ENCODE data around the gene APBB2.
A peak's percentile ranks its signal among the peaks of the same experiment; 100 is the strongest.

Gene APBB2

GRCh38 chr4:41214136-41214824, at the start of gene APBB2:
APBB2 (minus strand) TSS chr4:41214542; CDS start chr4:41033254, 181,288 bp downstream.
- peak in 2 of 3 experiments; percentile 10 to 26 for DNase-seq (ENCODE audit: low read depth in 3 of 3)

DNA sequence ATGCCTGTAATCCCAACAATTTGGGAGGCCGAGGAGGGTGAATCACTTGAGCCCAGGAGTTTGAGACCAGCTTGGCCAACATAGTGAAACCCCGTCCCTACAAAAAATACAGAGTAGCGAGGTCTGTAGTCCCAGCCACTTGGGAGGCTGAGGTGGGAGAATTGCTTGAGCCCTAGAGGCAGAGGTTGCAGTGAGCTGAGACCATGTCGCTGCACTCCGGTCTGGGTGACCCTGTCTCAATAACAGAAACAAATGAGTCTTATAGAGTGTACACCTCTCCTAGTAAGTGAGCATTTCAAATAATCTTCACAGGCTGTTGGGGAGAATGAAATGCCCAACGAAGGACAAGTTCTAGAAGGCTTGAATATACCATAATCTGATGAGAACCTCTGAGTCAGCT, 47.9 kb upstream of the APBB2 start:
- no peak for DNase-seq (ENCODE audit: low read depth in 3 of 3)

DNA sequence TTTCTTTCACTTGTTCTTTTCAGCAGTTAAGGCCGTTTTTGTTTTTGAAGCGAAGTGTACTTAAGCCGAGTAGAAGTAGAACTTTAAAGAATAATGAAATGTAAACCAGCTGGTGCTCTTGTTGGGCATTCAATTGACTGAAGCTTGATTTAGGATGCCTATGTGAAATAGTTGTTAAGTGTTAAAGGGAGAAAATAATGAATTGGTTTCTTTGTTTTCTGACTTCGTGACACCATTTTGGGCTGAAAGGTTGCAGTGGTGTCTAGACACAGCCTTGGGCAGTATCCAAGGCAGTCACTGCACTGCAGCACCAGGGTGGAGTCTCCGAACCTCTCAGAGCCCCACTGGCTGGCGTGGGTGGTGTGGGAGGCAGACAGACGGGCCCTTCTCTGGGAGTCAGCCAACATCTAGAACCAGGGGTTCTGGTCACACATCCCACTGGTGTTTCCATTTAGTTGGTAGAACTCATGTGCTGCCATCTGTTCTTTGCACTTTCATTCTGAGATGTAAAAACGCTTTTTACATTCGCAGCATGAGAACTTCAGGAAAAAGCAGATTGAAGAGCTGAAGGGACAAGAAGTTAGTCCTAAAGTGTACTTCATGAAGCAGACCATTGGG, 45.9 kb upstream of the APBB2 start:
- no peak for DNase-seq (ENCODE audit: low read depth in 3 of 3)

DNA sequence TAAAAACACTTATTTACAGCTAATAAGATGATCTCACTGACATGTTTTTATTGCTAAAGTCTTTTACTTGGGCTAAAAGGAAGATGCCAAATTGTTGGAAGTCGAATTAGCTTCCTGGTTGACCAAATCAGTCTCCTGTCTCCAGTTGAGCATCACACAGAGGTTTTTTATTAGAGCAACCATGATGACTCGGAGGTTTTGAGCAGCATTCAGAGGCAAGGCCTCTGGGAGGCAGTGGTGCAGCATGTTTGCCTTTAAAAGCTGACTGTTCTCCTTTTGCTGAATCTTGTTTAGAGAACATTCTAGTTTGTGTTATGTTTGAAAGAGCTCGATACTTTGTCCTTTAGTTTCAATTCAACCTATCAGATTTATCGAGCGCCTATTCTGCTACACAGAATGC, 44.4 kb upstream of the APBB2 start:
- no peak for DNase-seq (ENCODE audit: low read depth in 3 of 3)

- DNase-seq (ENCODE audit: low read depth in 3 of 3), result no peak
These were observed 43.6 kb upstream of the APBB2 start for GRCh38 chr4:41257906-41258305.

DNA sequence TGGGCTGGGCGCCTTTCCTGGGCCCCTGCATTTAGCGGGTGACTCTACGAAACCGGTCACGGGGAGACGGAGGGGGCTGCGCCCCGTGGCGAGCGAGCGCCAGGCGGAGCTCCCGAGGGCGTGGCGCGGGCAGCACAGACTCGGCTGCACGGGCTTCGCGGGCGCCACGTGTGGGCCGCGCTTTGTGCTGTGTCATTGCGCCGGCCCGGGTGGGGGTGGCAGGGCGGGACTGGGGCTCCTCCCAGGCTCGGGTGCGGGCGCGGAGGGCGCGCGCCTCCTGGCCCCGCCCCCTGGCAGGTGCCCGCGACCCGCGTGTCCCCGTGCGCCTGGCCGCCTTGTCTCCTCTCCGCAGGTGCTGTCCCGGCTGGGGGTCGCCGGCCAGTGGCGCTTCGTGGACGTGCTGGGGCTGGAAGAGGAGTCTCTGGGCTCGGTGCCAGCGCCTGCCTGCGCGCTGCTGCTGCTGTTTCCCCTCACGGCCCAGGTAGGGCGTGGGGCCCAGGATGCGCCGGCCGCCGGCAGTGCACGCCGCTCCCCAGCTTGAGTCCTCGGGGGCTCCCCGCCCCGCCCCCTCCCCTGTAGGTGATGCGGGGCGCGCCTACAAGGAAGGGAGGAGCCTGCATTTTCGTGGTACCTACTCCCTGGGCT, 43.0 kb upstream of the APBB2 start:
- peak in 2 of 3 experiments; percentile 22 to 26 for DNase-seq (ENCODE audit: low read depth in 3 of 3)

DNA sequence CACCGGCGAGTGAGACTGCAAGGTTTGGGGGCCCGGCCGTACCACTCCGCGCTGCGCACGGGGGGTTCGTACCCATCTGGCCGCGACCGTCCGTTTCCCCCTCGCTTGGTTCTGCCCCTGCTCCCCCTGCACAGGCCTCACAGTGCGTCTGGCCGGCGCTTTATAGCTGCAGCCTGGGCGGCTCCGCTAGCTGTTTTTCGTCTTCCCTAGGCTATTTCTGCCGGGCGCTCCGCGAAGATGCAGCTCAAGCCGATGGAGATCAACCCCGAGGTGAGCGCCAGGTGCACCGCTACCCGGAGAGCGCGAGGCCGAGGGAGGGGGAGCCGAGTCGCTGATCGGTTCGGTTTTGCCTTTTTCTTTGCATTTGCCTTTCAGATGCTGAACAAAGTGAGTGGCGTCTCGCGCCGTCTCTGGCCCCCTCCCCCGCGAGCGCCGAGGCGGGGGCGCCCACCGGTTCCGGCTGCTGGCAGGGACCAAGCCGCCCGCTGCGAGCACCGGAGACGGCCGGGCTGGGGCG, 42.5 kb upstream of the APBB2 start, which contains the start of gene UCHL1:
TSS of gene UCHL1 (plus strand) at position 189 of the 517 bp plus-strand sequence. CDS start at position 238, 49 bp downstream.
- DNase-seq (ENCODE audit: low read depth in 3 of 3), result no peak

DNA sequence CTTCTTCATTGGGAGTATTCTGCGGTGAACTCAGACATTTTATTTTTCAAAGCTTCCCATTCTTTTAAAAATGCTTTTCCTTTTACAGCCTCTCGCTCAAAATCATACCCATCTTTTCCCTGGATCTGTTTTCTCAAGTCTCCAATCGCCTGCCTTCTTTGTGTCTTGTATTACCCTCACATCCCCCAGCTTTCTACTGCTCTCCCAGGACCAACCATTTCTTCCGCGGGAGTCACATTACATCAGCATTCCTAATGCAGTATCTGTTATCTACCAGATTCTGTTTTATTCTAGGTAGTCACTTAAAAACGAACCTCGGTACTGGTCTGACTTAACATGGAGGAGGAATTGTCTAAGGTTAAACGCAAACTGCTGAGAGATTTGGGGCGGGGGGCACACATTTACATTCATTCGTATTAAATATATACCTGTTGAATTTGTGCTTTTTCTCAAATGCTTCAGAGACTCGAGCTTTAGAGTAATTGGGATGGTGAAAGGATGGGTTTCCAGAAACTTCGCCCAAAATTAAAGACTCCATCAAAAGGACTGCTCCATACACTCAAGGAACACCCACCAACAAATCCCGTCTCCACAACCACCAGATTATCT, 41.9 kb upstream of the APBB2 start:
- no peak for DNase-seq (ENCODE audit: low read depth in 3 of 3)

DNA sequence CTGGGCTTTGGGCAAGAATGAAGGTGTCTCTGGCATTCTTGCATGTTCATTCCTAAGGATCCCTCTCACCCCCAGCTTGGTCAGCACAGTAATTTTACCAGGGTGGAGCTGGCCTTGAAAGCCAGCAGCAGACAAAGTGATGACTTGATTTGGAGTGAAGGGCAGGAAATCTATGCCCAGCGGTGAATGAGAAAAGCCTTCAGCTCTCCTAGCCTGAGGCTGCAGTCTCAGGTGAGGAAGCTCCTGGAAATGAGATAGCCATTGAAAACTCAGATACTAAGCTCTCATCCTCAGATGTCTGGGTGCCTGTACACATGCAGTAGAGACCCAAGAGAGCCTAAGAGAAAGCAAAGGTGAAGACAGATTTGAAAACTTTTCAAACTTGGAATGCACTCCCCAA, 31.6 kb upstream of the APBB2 start:
- DNase-seq (ENCODE audit: low read depth in 3 of 3), result no peak

GRCh38 chr4:41241919-41242318, 27.6 kb upstream of the APBB2 start:
- no peak for DNase-seq (ENCODE audit: low read depth in 3 of 3)

DNA sequence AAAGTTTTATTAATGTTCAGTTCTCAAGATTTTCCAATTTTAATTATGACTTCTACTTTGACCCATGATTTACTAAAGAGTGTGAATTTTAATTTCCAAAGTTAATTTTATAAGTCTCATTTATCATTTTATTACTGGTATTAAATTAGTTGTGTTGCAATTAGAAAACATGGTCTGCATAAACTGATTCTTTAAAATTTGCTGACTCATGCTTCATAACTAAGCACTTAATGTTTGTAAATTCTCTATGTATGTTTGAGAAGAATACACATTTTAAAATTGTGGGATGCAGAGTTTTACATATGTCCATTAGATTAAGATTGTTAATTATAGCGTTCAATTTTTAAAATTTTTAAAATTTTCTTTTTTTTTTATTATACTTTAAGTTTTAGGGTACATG, 22.2 kb upstream of the APBB2 start:
- DNase-seq (ENCODE audit: low read depth in 3 of 3), result no peak

DNA sequence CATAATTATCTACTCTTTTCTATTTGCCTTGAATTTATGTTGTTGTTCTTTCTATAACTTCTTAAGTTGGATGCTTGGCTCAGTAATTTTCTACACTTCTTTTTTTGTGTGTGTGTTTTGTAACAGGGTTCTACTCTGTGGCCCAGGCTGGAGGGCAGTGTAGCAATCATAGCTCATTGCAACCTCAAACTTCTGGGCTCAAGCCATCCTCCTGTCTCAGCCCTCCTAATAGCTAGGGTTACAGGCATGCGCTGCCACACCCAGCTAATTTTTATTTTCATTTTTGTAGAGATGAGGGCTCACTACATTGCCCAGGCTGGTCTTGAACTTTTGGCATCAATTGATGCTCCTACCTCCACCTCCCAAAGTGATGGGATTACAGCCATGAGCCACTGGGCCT, 21.7 kb upstream of the APBB2 start:
- no peak for DNase-seq (ENCODE audit: low read depth in 3 of 3)

GRCh38 chr4:41232856-41233255, 18.5 kb upstream of the APBB2 start:
- no peak for DNase-seq (ENCODE audit: low read depth in 3 of 3)

DNA sequence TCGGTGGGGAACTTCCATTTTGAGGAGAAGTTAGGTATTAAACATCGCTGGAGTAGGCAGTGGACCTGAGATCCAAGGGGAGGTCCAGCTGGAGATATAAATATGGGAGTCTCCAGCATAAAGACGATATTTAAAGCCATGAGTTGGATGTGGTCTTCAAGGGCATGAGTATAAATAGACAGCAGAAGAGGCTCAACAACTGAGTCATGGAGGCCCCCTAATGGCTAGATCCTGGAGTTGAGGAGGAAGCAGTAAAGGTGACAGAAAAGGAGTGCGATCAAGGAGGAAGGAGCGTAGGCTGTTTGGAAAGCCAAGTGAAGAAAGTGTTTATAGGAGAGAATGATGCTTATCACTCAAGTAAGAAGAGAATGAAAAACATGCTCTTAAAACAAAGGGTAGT, 18.1 kb upstream of the APBB2 start:
- no peak for DNase-seq (ENCODE audit: low read depth in 3 of 3)

- no peak for DNase-seq (ENCODE audit: low read depth in 3 of 3)
These were observed 13.6 kb upstream of the APBB2 start for GRCh38 chr4:41227902-41228301.

- no peak for DNase-seq (ENCODE audit: low read depth in 3 of 3)
These were observed 7.7 kb upstream of the APBB2 start for GRCh38 chr4:41221850-41222645.

DNA sequence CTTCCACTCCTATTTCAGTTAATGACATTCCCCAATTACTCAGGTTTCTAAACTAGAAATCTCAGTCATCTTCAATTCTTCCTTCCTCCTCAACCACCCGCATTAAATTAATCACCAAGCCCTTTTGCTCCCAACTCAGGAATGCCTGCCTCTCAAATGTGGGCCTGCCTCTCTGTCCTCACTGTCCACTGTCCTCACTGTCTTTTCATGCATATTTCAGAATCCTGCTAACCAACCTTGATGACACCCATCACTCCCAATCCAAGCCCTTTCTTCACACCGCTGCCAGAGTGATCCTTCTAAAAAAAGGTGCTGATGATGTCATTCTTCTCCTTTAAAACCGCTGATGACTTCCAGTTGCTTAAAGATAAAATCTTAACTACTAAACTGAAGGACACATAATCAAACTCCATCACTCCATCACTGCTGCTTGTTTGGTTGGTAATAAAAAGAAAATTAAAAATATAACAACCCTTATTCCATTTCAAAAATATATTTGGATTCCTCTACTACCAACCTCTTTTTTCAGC, 5.1 kb upstream of the APBB2 start:
- DNase-seq (ENCODE audit: low read depth in 3 of 3), result no peak

DNA sequence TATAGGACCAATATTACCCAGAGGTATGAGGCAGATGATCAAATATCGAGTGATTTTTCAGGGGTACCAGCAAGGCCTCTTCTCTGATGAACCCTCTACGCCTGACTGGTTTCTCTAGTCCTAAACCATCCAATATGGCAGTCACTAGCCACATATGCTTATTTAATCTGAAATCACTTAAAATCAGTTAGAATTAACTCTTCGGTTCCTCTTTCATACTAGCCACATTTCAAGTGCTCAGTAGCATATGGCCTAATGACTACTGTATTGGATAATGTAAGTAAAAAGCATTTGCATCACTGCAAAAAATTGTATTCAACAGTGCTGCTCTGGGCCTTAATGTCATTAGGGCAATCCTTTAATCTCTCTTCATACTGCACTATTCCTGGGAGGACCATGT, 4.4 kb upstream of the APBB2 start:
- DNase-seq (ENCODE audit: low read depth in 3 of 3), result no peak

DNA sequence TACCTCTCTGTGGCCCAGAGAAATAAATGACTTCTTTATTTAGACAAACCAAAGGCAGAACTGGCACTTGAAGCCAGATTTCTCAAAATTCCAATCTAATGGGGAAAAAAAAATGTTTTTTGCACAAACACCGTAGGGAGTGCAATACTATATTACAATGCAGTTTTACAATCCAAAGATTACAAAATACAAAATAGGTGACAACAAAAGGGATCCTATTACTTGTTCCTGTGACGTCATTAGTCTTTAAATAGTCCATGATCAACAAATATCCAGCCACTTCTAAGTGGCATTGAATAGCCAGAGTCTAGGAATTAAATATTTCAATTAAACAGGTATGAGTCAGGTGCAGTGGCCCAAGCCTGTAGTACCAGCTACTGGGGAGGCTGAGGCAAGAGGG, 3.0 kb upstream of the APBB2 start:
- no peak for DNase-seq (ENCODE audit: low read depth in 3 of 3)

DNA sequence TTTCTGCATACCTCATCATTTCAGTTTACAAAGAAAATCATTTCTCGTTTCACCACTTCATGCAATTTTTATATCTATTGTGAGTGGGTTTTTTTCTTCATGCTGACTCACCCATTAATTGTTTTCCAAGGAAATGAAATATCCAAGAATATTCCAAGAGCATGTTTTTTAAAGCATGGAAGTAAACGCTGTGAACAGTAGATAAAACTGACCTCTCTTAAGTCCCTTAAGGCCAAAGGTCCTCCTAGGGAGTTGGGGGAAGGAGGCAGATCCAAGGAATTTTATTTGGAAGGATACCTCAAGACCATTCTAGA, 2.6 kb upstream of the APBB2 start:
- no peak for DNase-seq (ENCODE audit: low read depth in 3 of 3)

DNA sequence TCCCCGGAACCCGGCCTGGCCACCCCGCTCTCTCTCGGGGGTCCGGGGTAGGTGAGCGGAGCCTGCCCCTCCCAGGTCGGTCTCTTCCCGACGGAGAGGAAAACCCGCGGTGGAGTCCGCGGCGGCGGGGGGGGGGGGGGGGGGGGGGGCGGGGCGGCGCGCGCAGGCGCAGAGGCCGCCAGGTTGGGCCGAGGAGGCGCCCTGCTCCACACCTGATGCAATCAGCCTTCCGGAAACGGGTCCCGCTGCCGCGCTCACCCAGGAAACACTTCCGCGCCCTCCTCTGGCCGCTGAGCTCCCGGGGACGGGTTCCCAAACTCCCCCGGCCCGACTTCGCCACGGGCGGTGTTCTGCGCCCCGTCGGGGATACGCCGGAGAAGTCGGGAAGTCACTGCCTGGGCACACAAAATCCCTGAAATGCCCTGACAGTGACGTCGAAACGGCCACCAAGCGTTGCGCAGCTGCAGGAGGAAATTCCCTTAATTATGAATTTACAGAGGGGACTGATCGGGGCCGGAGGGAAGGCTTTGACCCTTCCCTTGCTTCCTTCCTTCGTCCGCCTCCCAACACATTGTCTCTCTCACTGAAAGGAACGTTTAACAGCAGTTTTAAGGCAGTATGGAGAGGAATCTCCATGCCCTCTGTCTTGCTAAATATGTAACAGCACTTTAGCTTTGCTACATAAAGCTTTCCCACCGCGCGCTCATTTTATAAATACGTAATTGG, 2.1 kb upstream of the APBB2 start:
- peak in 2 of 3 experiments; percentile 25 to 33 for DNase-seq (ENCODE audit: low read depth in 3 of 3)
